GM19463 (cell line): ENCODE measurements around the gene ZMIZ2.
"Not testable (repeated sequence)": the region's sequence is repeated elsewhere in the genome, so short reads cannot be mapped to it uniquely, and the experiment has no call there.

Experiments
- ATAC-seq: cut with Tn5 transposase; IDR thresholded peaks from one replicate; pipeline ENCODE4 v1.9.1; 2021; ENCODE audit warnings: mild to moderate bottlenecking, moderate library complexity; ENCODE audit not compliant: unreplicated experiment

Gene ZMIZ2

GRCh38 chr7:44748045-44748947 is at the start of gene ZMIZ2:
Gene ZMIZ2 (plus strand): TSS chr7:44748847. CDS start chr7:44756250, 7,403 bp downstream.
- peak; percentile 65 for ATAC-seq

GRCh38 chr7:44699598-44699997 is 49.0 kb upstream of the ZMIZ2 start:
- ATAC-seq = not testable (repeated sequence)

- ATAC-seq = no peak
Observed at GRCh38 chr7:44700322-44700721, 48.3 kb upstream of the ZMIZ2 start.

GRCh38 chr7:44703391-44703790 is 45.3 kb upstream of the ZMIZ2 start:
- not testable (repeated sequence) for ATAC-seq

GRCh38 chr7:44703921-44704320 is 44.7 kb upstream of the ZMIZ2 start:
- ATAC-seq = no peak

GRCh38 chr7:44705434-44705833 is 43.2 kb upstream of the ZMIZ2 start:
- ATAC-seq = no peak

GRCh38 chr7:44706788-44707557 is 41.7 kb upstream of the ZMIZ2 start:
- no peak for ATAC-seq

- no peak for ATAC-seq
Observed at GRCh38 chr7:44707558-44708230, 41.0 kb upstream of the ZMIZ2 start.

GRCh38 chr7:44709011-44709915 is 39.4 kb upstream of the ZMIZ2 start:
- no peak for ATAC-seq

GRCh38 chr7:44709945-44710596 is 38.6 kb upstream of the ZMIZ2 start:
- no peak for ATAC-seq

GRCh38 chr7:44711528-44711927 is 37.1 kb upstream of the ZMIZ2 start:
- ATAC-seq = no peak

GRCh38 chr7:44712012-44712411 is 36.6 kb upstream of the ZMIZ2 start:
- no peak for ATAC-seq

- ATAC-seq = no peak
Observed at GRCh38 chr7:44713141-44713540, 35.5 kb upstream of the ZMIZ2 start.

GRCh38 chr7:44713680-44714335 is 34.8 kb upstream of the ZMIZ2 start:
- no peak for ATAC-seq

- ATAC-seq = no peak
Observed at GRCh38 chr7:44716205-44716604, 32.4 kb upstream of the ZMIZ2 start.

GRCh38 chr7:44720301-44720700 is 28.3 kb upstream of the ZMIZ2 start:
- ATAC-seq = no peak

- no peak for ATAC-seq
Observed at GRCh38 chr7:44724276-44724675, 24.4 kb upstream of the ZMIZ2 start.

GRCh38 chr7:44726250-44726649 is 22.4 kb upstream of the ZMIZ2 start:
- ATAC-seq = not testable (repeated sequence)
